IPS-11a (cell line): ENCODE data around the gene TMEM198.

Source experiments
- H3K4me3 ChIP-seq: one replicate; pipeline ENCODE4 v1.5.1; 2013; ENCODE audit warnings: low read depth, low read length, control low read depth

TMEM198 gene

GRCh38 chr2:219524817-219525216, 19.0 kb upstream of the TMEM198 start:
- no peak overlapping the region for H3K4me3 ChIP-seq

DNA sequence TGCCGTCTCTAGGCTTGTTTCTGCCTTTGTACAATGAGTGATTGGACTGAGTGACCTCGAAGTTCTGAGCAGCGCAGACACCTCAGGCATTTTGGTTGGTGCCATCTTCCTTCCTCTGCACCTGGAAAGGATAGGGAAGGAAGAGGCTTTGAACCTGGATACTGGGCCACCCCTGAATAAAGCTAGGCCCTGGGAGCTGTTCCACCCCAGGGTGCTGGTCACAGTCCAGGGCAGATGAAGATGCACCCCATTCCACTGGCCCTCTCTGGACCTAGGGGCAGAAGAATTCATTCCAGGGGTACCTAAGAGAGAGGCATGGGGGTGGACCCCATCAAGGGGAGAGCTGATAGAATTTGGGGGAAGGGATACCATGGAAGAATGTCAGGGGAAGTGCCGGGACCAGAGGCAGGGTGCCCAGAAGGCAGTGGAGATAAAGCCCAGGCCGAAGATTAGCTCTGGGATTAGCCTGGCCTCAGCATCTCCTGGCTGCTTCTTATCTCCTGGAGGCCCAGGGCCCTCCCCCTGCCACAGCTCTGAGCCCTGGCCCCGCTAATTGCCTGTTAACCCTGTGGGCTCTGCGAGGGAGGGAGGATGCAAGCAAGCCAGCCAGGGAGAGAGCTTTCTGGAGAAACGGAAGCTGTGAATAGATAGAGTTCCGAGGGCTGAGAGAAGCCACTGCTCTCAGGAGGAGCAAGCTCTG, 18.1 kb upstream of the TMEM198 start:
- H3K4me3 ChIP-seq = no peak overlapping the region

DNA sequence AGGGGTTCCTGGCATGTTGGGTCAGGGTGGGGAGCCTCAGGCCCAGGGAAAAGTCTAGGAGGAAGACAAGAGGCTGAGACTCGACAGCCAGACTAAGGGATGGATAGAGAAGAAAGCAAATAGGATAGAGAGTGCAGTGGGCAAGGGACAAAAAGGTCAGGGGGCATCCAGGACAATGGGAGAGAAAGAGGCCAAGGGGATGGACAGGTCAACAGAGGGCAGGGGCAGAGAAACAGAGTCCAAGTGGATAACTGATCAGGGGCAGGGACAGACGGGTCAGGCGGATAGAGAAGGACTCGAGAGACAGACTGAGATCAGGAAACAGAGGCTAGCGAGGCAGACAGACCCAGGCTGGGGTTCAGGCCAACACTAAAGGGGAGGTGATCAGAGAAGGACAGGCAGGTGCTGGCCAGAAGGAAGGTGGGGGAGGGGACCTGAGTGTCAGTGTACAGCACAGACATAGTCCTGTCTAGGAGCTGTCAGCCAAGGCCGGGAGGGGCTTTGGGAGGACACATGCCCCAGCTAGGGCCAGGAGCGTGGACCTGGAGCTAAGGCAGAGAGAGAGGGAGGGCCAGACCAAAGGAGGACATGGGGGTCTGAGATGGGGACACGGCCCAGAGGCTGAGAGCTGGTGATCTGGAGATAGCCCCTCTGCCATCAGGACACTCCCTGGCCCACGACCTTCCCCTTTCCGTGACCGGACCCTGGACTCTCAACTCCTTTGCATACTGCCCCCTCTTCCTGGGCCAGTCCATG, 17.3 kb upstream of the TMEM198 start:
- no peak overlapping the region for H3K4me3 ChIP-seq

GRCh38 chr2:219527076-219527394, 16.8 kb upstream of the TMEM198 start:
- H3K4me3 ChIP-seq = no peak overlapping the region

- H3K4me3 ChIP-seq = no peak overlapping the region
Measured at GRCh38 chr2:219527472-219527871, 16.4 kb upstream of the TMEM198 start.

DNA sequence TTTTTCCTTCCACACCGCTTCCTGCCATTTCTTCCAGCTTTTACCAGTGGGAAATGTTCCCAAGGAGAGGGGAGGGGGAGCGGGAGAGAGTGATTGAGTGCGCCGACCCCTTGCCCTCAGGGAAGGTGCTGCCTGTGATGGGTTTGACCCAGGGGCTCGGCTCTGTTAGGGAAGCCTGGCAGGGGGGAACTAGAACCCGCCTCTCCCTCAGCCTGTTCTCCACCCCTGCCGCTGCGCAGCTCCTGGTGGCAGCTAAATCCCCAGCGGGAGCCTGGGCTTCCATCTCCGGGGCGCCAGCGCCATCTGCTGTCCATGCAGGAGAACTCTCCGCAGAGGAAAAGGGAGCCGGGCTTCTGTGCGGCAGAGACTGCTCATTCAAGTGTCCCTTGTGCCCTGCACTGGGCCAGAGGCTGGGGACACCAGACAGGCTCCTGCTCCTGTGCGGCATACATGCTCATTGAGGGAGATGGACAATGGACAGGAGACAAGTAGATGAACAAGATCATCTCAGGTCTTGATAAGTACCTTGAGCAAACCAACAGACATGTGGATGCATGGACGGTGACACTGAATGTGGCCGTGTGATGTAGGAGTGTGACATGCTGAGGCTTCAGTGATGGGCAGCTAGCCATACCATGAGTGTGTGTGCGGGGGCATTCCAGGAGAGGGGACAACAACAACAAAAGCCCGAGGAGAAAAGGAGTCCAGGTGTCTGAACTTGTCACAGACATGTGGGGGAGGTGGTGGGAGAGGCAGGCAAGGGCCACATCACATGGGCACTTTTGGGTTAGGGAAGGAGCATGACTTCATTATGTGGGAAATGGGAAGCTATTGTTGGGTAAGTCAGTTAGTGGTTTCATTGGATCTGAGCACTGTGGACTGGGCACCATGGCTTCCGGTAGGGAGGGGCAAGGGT, 13.5 kb upstream of the TMEM198 start:
- H3K4me3 ChIP-seq = no peak overlapping the region

- H3K4me3 ChIP-seq = no peak overlapping the region
Measured at GRCh38 chr2:219531639-219532377, 12.0 kb upstream of the TMEM198 start.

- H3K4me3 ChIP-seq = no peak overlapping the region
Measured at GRCh38 chr2:219532378-219532649, 11.5 kb upstream of the TMEM198 start.

- no peak overlapping the region for H3K4me3 ChIP-seq
Measured at GRCh38 chr2:219533930-219534661, 9.7 kb upstream of the TMEM198 start.

DNA sequence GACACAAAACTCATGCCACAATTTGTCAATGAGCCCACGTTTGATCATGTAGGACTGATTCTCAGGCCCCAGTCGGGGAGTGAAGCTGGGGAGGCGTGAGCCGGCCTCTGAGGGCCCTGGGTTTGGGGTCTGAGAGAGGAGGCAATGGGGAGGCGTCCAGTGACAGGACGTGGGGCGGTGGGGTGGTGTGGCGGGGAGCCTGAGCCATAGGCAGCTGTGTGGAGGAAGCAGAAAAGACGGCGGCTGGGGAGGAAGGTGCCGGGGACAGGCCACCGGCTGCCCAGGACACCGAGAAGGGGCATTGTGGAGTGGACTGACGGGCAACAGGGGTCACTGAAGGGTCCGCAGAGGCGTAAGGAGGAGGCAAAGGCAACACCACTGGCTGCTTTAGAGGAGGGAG, 7.4 kb upstream of the TMEM198 start:
- H3K4me3 ChIP-seq = no peak overlapping the region

DNA sequence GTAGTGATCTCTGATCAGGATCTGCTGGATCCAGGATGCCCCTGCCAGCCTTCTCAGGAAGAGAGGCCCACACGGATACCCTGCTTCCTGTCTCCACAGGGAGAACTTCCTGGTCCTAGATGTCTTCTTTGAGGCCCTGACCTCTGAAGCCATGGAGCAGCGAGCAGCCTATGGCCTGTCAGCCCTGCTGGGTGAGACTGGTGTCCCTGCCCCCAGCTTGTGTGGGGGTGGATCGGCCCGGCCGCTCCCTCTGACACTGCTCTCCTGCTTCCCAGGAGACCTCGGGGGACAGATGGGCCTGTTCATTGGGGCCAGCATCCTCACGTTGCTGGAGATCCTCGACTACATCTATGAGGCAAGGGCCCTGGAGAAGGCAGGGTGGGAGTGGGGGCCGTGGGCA, 6.9 kb upstream of the TMEM198 start:
- H3K4me3 ChIP-seq = no peak overlapping the region

DNA sequence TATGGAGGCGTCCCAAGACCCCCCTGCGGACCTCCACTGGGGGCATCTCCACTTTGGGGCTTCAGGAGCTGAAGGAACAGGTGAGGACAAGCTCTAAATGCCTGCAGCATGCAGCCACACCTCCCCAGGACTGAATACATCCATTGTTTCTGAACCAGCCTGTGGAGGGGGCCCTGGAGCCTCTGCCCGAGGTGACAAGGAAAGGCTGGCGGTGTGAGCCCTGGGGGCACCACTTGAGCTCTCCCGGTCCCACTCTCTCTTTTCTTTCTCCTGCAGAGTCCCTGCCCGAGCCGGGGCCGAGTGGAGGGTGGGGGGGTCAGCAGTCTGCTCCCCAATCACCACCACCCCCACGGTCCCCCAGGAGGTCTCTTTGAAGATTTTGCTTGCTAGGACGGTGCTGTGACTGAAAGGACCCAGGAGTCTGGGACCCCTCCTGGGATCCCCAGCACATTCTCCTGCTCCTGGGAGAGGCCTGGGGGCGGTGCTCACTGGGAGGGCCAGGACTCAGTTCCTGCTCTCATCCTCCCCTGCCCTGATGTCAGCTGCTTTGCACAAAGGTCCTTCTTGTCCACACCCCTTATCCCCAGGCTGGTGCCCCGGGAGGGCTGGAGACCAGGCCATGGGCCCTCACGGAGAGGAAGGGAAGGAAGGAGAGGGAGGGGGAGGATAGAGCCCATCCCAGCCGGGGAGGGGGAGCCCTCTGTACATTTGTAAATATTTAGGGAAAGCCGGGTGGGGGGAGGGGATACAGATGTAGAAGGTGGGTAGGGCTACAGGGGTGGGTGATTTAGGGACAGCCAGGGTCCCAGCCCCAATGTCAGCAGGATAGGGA, 6.0 kb upstream of the TMEM198 start:
- H3K4me3 ChIP-seq = no peak overlapping the region

- H3K4me3 ChIP-seq = no peak overlapping the region
Measured at GRCh38 chr2:219538504-219538951, 5.3 kb upstream of the TMEM198 start.

GRCh38 chr2:219538956-219539788, 4.7 kb upstream of the TMEM198 start:
- no peak overlapping the region for H3K4me3 ChIP-seq

GRCh38 chr2:219539926-219540678, 3.7 kb upstream of the TMEM198 start:
- H3K4me3 ChIP-seq = no peak overlapping the region

- H3K4me3 ChIP-seq = no peak overlapping the region
Measured at GRCh38 chr2:219540784-219541504, 2.9 kb upstream of the TMEM198 start.

- no peak overlapping the region for H3K4me3 ChIP-seq
Measured at GRCh38 chr2:219541611-219542180, 2.1 kb upstream of the TMEM198 start.
